ENCODE results near the gene C7.

Gene C7

DNA sequence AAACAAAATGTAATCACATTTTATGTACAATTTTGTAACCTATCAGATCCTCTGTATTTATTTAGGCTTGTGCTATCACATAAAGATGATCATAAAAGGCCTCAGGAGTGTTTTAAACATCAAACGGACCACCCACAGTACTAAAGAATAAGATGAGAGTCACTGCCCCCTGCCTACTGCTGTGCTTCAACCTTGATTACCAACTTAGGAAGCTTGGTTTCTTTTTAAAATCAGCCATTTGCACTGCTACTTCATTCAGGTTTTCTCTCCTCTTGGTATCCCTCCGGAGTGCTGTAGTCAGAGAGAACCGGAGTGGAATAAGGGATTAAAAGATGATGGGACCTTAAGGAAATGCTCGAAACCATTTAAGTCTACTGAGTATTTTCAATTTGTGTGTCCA is 6.9 kb downstream of the C7 start:
- DNase-seq (ENCODE audit: low read depth), result no peak

DNA sequence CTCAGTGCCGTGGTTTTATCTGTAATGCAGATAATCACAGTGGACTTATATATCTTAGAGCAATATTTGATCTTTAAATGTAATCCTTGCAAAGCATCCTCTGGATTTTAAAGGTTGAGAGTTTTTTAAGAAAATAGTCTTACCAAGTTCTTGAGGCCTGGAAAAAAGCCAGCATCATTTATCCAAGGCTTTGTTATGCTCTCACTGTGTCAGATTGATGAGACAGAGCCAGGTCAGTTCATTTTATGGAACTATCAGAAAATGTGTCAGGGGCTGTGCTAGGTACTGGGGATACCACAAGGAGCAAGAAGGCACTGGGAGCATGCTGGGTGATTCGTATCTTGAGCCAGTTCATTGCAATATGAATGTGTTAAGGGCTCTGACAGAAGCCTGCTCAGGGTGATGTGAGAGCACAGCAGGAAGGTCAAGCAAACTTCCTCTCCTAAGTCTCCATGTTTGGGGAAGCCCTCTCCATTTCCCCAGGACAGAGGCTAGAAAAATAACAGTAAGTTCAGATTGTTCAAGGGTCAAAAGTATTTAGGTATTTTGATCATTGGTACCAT is 19.7 kb downstream of the C7 start:
- DNase-seq (ENCODE audit: low read depth), result no peak

DNA sequence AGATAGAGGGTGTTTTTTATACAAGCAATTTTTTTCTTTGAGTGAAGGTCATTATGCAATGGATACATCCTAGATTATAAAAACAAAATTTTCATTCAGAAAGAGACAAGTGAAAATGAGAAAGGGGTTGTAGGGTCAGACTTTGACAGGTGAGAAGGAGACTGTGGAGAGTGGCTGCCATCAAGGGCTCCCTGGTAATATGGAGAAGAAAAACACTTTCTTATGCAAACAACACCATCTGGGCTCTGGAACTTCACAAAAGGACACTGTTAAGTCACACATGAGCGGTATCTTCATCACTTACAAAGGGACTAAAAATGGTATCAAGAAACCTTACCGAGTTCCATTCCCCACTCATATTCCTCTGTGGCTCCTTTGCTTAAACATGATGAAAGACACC is 23.5 kb downstream of the C7 start:
- DNase-seq (ENCODE audit: low read depth), result no peak

DNA sequence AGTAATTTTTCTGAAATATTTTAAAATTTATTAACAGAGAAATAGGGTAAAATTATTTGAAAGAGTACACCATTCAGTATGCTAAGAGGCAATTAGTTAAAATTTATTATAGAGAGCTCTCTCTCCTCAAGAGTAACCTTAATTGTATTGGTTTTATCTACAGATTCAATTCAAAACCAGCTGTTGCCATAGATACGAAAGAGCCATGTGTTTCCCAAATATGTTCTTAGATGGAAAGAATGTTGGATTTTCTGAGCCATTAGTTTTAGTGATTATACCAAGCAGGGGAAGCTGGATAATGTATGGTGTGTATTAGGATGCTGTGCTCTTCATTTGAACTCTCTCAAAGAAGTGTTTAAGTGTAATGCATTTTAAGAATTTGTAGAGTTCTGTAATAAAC is 27.8 kb downstream of the C7 start:
- DNase-seq (ENCODE audit: low read depth), result no peak

DNA sequence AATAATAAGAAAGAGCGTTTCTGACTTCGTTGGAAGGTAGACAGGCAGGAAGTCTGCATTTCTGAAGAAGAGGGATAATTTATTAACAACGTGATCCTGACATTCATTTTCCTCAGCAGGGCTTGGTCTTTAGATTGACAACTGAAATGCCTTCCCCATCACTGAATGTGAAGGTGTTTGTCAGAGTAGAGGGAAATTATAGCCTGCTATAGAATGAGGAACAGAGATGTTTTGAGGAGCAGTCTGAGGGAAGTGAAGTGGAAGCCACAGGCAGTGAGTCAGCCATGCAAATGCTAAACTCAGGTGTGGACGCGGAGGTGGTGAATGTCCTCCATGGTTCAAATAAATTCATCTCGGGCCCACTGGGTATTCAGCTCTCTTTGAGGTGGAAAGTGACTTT is 30.5 kb downstream of the C7 start:
- no peak for DNase-seq (ENCODE audit: low read depth)

DNA sequence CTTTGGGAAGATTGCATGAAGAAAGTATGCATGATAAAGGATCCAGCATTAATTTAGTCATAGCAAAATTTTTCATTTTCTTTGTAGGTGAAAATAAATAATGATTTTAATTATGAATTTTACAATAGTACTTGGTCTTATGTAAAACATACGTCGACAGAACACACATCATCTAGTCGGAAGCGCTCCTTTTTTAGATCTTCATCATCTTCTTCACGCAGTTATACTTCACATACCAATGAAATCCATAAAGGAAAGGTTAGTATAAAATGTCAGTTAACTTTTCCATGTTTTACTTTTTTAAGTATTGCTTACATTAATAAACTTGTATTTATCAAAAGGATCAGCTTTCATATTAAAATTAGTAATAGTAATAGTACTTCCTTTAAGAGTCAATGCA is 35.8 kb downstream of the C7 start:
- DNase-seq (ENCODE audit: low read depth), result no peak

DNA sequence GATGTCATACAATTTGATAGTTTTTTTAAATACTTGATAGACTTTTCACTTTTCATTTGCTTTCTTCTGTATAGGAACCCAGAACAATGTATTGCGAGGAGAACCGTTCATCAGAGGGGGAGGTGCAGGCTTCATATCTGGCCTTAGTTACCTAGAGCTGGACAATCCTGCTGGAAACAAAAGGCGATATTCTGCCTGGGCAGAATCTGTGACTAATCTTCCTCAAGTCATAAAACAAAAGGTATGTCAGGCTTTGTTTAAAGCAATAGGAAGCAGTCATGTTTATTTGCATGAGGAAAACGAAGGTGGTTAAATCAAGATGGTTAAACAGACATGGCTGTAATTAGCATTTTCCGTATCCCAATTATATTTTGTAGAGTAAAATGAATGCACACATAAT is 46.0 kb downstream of the C7 start:
- DNase-seq (ENCODE audit: low read depth), result no peak

DNA sequence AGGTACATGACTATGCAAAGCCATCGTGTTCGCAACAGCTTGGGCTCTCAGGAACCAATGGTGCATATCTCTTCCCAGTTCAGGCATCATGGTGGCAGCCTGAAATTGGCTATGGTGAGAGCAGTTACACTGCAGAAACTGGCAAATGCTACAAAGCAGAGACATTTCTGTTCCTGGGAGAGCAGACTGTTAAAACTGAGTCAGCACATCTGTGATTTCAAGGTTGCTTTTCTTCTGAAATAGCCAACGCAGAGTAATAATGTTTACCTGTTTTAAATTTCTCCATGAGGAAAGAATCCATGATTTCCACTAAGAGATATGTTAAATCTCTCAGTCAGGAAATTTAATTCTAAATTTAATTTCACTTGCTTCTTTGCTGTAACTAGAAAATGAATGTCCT is 47.8 kb downstream of the C7 start:
- DNase-seq (ENCODE audit: low read depth), result no peak

DNA sequence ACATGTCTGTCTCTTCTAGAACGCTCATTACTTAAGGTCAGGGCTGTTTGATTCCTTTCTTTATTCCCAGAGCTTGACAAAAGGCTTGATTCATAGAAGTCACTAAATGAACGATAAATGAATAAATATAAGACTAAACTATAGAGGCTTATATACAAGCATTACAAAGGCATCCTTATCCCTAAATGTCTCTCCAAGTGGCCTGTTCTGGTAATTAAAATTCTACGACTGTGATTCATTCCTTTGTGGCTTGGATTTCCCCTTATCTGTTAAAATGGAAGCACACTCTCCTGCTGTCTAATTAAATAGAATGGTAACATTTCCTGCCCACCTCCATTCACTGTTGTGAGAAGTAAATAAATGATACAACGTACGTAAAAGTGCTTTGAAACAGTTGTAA is 49.5 kb downstream of the C7 start:
- DNase-seq (ENCODE audit: low read depth), result no peak

DNA sequence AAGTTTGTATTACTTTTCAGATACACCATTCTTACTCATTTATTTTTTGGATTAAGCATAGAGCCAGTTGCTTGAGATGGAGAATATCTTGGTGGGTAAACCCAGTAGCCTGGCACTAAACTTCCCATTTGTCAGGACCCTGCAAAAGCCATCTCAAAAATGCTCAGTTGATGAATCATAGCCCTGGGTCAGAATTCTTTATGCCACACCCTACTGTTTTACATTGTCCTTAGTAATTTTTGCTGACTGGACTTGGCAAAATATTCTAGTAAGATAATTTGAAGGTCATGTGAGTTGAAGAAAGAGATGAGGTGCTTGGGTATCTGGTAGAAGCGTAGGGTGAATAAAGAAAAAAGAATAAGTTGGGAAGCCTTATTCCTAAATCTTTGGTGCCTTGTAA is 50.7 kb downstream of the C7 start:
- no peak for DNase-seq (ENCODE audit: low read depth)

DNA sequence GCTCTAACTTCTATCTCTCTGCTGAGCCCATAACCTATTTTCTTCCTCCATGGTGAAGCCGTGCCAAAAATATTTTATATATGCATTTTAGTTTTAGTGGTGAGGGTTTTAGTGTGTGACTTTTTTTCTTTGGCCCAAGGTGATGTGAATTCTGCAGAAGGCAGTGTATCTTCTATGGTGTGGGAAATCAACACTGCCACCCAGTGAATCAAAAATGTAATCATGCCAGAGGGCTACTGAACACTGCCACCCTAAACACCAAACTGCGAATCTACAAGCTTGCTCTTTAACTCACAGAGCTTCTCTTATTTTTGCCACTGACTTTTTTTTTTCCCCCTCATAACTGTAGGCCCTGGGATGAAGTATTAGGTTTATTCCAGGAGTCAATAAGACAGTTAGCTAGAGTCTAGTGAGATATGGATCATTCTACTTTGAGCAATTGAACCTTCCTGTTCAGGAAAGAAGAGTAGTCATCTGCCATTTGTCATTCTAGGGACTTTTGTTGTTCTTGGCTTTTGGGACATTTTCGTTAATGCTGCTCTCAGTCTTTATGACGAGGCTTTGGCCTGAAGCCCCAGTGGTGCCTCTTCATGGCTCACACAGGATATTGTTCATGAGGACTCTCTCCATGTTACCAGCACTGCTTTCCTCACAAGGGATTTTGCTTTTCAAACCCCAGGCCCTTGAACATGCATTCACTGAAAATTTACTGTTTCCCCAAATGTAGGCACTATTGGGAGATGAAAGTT is 53.1 kb downstream of the C7 start:
- DNase-seq (ENCODE audit: low read depth), result no peak

DNA sequence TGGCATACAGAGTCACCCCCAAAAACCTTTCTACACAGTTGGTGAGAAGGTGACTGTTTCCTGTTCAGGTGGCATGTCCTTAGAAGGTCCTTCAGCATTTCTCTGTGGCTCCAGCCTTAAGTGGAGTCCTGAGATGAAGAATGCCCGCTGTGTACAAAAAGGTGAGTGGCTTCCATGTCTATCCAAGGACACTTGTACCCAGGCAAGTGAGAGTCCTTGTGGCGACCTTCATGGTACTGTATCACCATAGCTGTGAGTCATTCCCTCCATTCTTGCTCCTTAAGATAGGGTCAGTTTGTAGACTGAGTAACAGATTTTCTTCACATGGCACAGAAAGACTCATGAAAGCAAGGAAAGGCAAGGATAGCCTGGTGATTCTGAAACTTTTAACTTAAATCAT is 63.1 kb downstream of the C7 start:
- no peak for DNase-seq (ENCODE audit: low read depth)

DNA sequence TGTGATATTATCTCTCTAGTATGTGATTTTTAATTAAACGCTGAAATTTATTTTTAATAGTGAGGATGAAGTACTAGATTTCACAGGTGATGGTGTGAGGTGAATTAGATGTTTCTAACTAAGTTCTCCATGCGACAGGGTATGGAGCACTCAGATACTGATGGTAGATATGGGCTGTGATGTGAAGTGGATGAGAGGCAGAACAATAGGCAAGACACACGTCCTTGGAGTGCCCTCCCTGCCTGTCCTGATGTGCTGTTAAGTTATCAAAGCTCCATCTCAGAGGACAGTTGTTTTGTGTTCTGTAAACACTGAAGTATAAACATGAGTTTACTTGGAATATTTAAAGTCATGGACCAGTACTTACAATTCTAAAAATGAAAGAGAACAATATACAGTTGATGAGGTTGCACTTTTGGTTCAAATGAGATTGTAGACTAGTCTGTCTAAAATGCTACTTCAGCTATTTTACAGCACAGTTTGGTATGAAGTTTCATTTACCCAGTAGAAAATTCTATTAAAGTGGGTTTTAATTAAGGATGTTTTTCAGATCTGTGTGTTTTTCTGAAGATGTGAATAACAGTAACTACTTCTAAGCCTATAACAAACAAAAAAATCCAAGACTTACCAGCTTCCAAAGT is 64.2 kb downstream of the C7 start:
- DNase-seq (ENCODE audit: low read depth), result no peak

DNA sequence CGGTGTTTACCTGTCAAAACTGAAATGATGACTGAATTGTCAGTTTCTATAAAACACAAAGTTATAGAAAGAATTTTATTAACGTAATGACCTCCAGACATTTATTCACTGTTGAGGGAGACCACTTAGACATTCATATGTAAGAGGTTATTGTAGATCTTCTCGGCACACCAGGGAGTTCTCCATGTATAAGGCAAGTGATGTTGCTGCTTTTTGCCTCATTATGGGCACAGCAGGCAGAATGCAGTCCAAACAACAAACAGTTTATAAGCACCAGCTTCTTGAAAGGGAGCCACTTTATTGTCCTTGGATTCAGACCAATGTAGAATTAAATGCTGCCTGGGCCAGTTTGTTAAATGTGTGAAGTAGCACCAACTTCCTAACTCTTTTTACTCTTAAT is 66.7 kb downstream of the C7 start:
- no peak for DNase-seq (ENCODE audit: low read depth)

DNA sequence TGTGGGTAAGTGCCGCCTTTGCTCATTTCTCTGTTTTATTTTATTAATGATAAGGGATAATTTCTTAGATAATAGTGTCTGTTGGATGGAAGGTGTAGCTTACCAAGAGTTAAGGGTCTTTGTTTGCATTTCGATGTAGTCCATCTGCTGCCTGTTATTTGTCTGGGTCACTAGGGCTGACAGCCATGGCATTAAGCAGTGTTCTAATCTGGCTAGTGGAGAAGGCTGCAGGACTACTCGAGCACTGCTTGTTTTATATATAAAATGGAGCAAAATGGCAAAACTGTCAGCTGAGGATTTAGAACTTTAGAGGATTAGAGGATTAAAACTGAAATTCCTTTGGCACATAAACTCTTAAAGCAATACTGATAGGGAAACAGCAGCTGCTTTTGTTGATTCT is 67.5 kb downstream of the C7 start:
- no peak for DNase-seq (ENCODE audit: low read depth)

DNA sequence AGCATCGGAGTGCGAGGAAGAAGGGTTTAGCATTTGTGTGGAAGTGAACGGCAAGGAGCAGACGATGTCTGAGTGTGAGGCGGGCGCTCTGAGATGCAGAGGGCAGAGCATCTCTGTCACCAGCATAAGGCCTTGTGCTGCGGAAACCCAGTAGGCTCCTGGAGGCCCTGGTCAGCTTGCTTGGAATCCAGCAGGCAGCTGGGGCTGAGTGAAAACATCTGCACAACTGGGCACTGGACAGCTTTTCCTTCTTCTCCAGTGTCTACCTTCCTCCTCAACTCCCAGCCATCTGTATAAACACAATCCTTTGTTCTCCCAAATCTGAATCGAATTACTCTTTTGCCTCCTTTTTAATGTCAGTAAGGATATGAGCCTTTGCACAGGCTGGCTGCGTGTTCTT is 72.1 kb downstream of the C7 start:
- peak; percentile 32 for DNase-seq (ENCODE audit: low read depth)

DNA sequence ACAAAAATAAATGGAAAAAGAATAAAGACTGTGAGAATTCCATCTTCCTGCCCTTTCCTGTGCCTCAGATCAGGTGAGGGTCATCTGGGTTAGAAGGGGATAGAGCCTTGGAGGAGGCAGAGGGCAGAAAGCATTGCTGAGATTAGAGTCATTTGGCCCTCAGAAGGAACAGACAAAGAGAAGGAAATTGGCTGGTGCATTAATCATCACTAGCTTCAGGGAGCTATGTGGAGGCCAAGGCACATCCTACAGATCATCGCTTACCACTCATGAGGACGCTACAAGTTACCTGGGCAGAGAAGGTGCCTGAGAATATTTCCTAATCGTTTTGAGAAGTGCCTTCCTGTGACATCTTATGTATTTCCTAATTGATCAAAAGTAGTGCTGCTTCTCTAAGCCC is 74.5 kb downstream of the C7 start:
- no peak for DNase-seq (ENCODE audit: low read depth)

DNA sequence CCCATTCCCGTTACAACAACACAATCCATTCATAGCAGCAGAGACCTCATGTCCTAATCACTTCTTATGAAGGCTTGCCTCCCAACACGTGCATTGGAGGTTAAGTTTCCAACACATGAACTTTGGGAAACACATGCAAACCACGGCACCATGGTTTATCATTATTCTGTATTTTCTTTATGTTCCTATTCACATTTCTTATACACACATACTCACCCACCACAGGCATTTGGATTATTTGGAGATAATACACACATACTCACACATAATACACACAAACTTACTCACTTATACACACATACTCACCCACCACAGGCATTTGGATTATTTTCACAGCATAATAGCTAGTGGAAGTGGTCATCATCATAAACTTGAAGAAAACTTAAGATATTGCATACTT is 75.6 kb downstream of the C7 start:
- no peak for DNase-seq (ENCODE audit: low read depth)

DNA sequence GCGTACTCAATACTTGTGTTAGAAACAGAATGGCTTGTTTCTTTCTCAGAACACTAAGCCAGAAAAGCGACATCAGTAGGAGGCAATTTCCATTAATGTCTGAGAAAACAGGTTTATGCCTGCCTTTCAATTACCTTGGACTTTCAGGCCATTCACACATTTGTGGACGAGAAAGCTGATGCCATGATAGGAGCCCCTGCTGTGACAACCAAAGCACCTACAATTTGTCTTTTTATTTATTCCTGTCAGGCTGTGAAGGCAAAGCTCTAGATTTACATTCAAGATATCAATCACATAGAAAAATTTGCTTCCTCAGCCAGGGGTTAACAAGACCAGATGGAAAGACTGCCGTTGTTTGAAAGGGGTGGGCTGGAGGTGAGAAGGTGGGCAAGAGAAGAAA is 76.2 kb downstream of the C7 start:
- no peak for DNase-seq (ENCODE audit: low read depth)

DNA sequence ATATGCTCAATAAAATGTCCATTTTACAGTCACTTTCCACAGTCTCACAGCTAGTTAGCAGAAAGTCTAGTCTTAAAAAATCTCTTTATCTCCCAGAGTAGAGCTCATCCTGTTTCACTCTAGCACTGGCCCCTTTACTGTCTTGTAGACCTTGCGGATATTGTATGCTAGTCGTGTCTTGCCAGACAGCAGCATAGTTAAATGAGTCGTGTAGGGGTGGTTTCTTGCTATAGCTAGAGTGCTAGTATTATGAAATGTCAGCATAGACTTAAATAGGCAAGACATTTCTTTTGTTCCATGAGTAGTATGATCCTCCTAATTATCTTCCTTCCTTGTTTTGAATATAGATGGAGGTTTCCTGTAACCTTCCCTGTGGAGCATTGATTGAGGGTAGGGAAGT is 77.4 kb downstream of the C7 start:
- no peak for DNase-seq (ENCODE audit: low read depth)

DNA sequence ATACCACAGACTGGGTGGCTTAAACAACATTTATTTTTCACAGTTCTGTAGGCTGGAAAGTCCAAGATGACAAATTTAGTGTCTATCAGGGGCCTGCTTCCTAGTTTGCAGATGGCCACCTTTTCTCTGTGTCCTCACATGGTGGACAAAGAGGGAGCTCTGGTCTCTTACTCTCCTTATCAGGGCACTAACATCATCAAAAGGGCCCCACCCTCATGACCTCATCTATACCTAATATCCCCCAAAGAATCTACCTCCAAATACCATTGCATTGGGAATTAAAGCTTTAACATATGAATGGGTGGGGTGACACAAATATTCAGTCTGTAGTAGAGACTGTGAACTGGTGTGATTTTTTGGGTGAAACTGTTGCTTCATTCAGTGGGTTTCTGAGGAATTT is 78.1 kb downstream of the C7 start:
- DNase-seq (ENCODE audit: low read depth), result no peak

DNA sequence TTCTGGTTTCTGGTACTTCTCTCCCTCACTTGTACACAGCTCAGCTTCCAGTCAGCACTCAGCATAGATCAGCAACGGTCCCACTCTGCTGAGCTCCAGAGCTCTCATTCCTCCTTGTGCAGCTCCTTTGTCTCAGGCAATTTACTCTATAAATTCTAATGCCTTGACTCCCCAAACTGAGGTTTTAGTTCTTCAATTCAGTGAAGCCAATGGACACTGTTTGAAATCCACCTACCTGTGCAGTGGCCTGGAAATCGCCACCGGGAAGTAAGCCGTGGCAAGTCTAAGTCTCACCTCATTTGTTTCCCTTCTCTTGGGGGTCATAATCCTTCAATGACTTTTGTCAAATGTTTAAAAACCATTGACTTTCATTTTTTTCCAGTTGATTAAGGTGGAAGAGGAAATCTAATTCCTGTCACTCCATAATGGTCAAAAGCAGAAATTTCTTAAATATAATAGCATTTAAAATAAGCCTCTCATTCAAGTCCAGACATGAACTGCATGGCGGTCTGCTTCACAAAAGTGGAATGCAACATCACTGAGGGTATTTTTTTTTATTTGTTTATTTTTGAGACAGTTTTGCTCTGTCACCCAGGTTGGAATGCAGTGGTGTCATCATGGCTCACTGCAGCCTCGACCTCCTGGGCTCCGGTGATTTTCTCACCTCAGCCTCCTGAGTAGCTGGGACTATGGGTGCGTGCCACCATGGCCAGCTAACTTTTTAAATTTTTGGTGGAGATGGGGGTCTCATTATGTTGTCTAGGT is 79.6 kb downstream of the C7 start:
- DNase-seq (ENCODE audit: low read depth), result no peak

Data from fibroblast of the conjunctiva (primary cell).